GM23248 (cell line): ENCODE results near the gene SERPINB3.

ENCODE experiments used
- EZH2 ChIP-seq: fragments of 200-600 bp; sonication (generic); IDR thresholded peaks from 2 replicates; pipeline ENCODE4 v1.6.1; 2018; ENCODE audit warnings: antibody characterized with exemption, mild to moderate bottlenecking; ENCODE audit not compliant: insufficient read depth, poor library complexity, severe bottlenecking
- EZH2phosphoT487 ChIP-seq: fragments of 200-600 bp; sonication (generic); IDR thresholded peaks from 2 replicates; pipeline ENCODE4 v1.6.1; 2018; ENCODE audit warnings: antibody characterized with exemption, moderate library complexity, mild to moderate bottlenecking, low read depth; ENCODE audit not compliant: insufficient read depth

DNA sequence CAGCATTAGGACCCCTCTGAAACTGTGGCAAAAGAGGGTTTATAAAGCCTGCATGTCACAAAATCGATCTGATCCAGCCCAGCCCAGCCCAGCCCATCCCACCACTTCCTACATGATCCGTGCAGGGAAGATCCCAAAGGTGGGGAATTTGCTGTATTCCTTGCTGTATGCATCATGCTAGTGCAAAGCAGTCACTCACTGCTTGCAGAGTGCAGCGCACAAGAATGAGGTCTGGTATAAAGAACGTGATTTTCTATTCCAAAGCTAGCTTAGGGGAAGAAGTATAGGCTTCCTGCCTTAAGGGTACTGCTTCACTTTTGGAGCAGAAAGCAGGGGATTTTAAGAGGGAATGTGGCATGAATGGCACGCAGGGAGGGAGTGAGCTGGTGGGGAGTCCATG, 22.2 kb upstream of the SERPINB3 start:
- TF ChIP-seq EZH2 (no peak), EZH2phosphoT487 (no peak)
